GM19455 (cell line): ENCODE data around the gene LIPG.
"Not testable (repeated sequence)": the region's sequence is repeated elsewhere in the genome, so short reads cannot be mapped to it uniquely, and the experiment has no call there.

Experiments used
- ATAC-seq: cut with Tn5 transposase; IDR thresholded peaks from one replicate; pipeline ENCODE4 v1.9.1; 2021; ENCODE audit not compliant: unreplicated experiment

Gene LIPG

DNA sequence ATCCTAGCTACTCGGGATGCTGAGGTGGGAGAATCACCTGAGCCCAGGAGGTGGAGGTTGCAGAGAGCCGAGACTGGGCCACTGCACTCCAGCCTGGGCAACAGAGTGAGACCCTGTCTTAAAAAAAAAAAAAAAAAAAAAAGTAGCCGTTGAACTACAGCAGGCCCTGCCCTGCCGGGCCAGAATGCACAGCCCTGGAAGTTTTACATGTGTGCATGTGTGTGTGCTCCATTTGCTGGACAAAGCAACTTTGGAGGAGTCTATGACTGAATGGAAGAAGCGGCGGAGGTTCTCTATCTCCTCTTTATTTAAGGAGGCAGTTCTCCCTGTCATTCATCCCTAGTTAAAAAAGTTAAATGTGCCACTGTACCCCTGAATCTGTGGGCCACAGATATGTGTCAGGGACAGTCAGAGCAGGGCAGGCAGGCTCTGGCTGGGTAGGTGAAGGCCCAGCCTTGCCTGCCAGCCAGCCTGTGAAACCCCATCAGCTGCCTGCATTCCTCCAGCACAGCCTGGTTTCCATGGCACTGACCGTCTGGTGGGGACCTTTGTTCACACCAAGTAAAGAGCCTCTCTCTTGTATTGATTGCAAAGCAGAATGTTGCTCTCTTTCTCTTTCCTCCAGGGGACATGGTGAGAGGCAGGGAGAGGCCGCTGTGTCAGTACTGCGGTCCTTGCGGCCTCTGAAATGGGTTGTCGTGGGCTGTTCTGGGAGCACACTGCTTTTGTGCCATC lies 10.9 kb downstream of the LIPG start:
- ATAC-seq, result no peak

GRCh38 chr18:49573835-49574234 lies 12.0 kb downstream of the LIPG start:
- no peak for ATAC-seq

DNA sequence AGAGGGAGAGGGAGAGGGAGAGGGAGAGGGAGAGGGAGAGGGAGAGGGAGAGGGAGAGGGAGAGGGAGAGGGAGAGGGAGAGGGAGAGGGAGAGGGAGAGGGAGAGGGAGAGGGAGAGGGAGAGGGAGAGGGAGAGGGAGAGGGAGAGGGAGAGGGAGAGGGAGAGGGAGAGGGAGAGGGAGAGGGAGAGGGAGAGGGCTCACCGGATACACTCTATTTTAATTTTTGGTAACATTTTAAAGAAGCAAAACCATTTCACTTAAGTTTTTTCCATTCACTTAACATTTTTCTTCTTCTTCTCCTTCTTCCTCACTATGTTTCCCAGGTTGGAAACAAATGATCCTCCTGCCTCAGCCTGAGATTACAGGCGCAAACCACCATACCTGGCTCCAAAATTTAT lies 17.2 kb downstream of the LIPG start:
- ATAC-seq, result not testable (repeated sequence)

DNA sequence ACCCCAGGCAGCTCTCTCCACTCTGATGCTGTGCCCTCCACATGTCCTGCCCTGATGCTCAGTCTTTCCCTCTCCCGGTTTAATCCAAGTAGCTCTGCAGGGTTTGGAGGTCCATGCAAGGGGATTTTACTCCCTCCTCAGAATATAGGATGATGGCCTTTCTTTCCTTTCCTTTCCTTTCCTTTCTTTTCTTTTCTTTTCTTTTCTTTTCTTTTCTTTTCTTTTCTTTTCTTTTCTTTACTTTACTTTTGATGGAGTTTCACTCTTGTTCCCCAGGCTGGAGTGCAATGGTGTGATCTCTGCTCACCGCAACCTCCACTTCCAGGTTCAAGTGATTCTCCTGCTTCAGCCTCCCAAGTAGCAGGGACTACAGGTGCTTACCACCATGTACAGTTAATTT lies 17.7 kb downstream of the LIPG start:
- ATAC-seq, result not testable (repeated sequence)

DNA sequence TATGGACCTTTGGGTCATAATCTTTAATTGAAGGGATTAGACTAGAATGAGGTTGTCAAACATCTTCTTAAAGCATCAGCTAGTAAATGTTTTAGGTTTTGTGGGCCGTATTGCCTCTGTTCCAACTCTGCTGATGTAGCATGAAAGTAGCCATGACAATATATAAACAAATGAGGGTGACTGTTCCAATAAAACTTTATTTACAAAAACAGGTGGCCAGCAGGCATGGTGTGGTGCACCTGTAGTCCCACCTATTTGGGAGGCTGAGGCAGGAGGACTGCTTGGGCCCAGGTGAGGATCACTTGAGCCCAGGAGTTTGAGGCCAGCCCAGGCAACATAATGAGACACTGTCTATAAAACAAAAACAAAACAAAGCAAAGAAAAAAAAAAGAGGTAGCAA lies 18.4 kb downstream of the LIPG start:
- no peak for ATAC-seq

DNA sequence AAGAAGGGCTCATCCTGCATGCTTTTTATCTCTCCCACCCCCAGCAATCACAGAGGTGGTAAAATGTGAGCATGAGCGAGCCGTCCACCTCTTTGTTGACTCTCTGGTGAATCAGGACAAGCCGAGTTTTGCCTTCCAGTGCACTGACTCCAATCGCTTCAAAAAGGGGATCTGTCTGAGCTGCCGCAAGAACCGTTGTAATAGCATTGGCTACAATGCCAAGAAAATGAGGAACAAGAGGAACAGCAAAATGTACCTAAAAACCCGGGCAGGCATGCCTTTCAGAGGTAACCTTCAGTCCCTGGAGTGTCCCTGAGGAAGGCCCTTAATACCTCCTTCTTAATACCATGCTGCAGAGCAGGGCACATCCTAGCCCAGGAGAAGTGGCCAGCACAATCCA lies 19.5 kb downstream of the LIPG start:
- no peak for ATAC-seq

GRCh38 chr18:49582579-49582978 lies 20.7 kb downstream of the LIPG start:
- ATAC-seq, result no peak

DNA sequence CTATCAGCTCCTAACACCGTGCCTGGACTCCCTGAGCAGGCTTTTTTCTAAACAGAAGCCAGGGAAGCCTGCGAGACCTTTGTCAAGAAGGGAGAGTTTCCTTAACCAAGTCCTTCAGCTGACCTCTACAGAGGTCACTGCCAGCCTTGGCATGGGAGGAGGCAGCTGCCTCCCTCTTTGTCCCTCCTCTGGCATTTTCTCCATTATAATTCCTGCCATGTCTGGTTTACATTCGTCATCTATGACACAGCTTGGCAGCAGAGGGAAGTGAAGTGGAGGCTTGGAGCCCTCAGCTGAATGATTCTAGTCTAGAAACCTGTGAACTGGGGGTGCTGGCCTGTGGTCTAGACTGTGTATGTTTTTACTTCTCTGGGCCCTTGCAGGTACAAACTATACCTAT lies 22.5 kb downstream of the LIPG start:
- ATAC-seq, result no peak

DNA sequence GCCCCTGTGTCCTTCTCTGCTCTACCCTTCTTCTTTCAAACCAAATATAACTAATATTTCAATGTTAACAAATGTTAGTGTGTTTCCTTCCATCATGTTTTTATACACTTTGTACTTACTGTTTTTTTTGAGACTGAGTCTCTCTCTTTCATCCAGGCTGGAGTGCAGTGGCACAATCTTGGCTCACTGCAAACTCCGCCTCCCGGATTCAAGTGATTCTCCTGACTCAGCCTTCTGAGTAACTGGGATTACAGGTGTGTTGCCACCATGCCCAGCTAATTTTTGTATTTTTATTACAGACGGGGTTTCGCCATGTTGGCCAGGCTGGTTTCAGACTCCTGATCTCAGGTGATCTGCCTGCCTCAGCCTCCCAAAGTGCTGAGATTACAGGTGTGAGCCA lies 23.1 kb downstream of the LIPG start:
- ATAC-seq, result not testable (repeated sequence)

DNA sequence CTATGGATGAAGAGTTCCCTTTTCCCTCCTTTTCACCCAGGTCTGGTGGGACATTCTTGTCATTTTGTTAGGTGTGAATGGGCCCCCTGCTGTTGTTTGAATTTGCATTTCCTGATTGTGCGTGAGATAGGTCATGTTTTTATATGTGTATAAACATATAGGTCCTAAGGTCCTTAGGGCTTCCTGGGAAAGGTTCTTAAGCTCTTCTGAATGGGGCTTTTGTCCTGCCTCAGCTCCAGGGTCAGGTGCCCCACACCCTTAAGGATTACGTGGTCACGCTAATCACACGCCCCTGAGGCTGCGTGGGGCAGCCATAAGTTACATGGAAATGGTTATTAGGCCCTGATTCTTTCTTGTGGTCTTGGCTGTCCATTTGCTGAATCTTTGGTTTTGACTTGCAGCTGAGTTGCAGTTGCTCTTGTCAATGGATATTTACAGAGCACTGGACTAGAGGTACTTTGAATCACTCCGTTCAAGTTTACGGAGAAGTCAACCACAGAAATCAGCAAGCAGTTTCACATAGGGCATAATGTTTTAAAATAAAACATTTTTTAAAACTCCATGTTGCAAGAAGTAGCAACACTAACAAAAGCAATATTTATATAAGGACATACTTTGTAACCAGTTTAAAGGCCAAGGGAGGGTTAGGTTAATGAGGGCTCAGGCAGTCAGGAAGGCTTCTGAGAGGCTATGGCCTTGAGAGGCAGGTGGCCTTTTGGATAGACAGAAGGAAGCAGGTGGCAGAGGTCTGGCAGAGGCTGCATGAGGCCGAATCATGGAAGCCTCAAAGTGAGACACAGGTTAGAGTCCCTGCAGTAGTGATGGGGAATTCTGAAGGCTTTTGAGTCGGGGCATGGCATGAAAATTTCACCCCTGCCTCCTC lies 24.2 kb downstream of the LIPG start:
- no peak for ATAC-seq

- ATAC-seq, result no peak
Observed at GRCh38 chr18:49588171-49588570, 26.3 kb downstream of the LIPG start.

DNA sequence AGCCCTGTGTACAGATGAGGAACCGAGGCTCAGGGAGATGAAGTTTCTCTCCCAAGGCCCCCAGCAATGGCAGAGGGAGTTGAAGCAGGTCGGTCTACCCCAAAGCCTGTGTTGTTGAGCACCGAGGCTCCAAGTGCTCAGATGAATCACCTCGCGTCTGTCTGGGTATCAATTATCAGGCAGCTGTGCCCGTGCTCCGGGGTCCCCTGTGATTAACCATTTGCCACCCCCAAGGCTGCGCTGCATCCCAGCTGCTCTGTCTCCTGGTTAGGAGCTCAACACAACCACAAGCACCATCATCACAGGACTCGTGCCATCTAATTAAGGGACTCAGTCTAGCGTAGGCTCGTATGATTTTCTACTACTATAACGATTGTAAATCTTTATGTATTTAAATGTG lies 27.1 kb downstream of the LIPG start:
- ATAC-seq, result no peak

GRCh38 chr18:49590608-49591007 lies 28.8 kb downstream of the LIPG start:
- no peak for ATAC-seq

- no peak for ATAC-seq
Observed at GRCh38 chr18:49591271-49591670, 29.4 kb downstream of the LIPG start.

DNA sequence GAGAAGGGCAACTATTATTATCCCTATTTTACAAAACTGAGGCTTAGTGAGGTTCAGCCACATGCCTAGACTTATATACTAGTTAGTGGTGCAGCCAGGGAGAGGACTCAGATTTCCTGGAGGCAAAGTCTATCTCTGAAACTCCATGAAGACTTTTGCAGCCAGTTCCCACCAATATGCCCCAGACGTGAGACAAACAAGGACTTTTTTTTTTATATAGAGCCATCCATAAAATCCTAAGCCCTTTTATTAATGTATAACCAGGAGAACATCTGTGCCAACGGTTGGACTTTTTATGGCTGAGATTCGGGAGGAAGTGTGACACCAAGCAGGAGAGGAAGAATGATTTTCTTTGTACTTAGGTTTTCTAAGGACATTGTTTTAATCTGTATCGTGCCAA lies 29.9 kb downstream of the LIPG start:
- ATAC-seq, result no peak

- no peak for ATAC-seq
Observed at GRCh38 chr18:49596687-49597086, 34.8 kb downstream of the LIPG start.

DNA sequence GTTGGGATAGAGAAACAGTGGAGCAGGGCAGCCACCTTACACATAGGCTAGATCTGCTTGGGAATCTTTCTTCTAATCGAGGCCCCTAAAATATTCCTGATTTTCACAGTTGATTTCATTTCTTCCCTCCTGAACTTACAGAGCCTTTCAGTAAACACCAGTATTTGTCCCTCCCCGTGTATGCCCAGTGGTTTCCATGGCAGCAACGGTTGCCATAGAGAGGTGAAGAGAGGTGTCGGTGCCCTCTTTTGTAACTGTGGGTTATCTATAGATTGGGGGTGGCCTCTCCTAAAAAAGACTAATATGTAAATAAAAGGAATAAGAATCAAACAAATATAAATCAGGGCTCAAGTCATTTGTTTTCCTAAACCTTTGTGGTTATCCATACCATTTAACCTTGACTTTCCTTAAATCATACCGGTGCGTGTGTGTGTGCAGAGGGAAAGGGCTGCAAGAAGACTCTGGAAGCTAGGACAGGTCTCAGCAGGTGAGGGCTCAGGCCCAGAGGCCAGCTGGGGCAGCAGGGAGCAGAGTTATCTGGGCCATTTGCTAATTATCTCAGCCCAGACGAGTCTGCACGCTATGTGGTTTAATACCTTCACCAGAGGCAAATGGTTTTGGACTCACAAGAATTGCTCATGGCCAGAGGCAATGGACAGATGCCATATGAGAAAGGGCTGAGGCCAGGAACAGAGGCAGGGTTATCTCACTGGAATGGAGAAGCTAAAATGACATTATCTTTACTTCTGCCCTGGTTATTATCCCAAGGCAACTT lies 35.5 kb downstream of the LIPG start:
- ATAC-seq, result no peak

DNA sequence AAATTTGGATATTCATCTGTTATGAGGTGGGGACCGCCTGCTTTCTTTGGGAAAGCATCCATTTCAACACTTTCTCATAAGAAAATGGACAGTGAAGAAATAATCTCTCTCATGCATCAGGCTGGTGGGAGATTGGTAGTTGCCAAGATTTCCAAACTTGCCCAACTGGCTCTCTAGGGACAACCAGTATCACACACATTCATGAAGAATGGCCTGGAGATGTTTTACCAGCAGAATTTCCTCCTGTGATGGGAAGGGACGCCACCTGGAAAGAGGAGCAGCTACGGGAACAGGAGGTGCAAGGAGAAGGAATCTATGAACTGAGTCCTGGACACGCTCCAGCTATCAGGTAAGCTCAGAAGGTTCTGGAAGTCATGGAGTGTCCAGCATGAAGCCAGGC lies 39.4 kb downstream of the LIPG start:
- ATAC-seq, result no peak

- ATAC-seq, result no peak
Observed at GRCh38 chr18:49608366-49609255, 46.8 kb downstream of the LIPG start.

DNA sequence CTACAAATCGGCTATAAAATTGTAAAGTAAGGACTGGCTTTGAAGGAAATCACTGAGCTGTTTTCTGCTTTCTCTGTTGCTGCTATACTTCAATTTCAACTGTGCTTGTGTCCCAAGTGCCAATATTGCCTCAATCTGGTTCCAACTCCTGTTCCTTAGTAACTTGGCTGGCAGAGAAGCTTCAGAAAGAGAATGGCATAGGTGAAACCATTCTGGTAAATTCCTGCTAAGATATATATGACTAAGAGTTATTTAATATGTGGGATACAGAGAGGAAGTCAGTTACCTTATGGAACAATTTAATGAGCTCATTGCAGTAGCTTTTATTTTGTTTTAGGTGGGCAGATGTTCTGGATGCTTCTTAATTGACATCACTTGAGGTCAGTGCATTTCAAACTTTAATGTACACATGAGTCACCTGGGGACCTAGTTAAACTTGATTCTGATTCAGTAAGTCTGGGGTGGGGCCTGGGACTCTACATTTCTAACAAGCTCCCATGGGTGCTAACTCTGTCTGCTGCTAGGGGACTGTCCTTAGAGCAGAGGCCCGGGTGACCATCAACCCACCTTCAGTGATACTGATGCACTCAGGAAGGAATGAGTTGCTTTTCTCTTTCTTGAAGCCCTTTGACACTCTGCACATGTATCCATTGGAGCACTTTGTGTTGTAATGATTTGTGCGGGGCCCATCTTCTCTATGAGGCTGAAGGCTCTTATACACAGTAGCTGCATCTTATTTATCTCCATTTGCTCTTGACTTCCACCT lies 47.6 kb downstream of the LIPG start:
- ATAC-seq, result no peak
